OCI-LY1 (cell line): ENCODE measurements around the gene IMPA2.
A peak's percentile ranks its signal among the peaks of the same experiment; 100 is the strongest.

Experiments used
- H2AFZ ChIP-seq: fragments of 200-600 bp; sonication (generic), shearing (Covaris generic); 2 replicates; pipeline ENCODE4 v1.6.0; 2014; ENCODE audit warnings: antibody characterized with exemption, mild to moderate bottlenecking, low read length
- H3F3A ChIP-seq: fragments of 200-600 bp; sonication (generic), shearing (Covaris generic); 2 replicates; pipeline ENCODE4 v1.6.0; 2014; ENCODE audit warnings: mild to moderate bottlenecking, antibody characterized with exemption, low read length, moderate library complexity; ENCODE audit not compliant: insufficient read depth
- H3K27ac ChIP-seq: fragments of 200-600 bp; sonication (generic); 2 replicates; pipeline ENCODE4 v1.5.1; 2014; ENCODE audit warnings: low read length, mixed run types, mild to moderate bottlenecking, low read depth; ENCODE audit not compliant: poor library complexity, severe bottlenecking
- H3K27me3 ChIP-seq: fragments of 200-600 bp; sonication (generic); 2 replicates; pipeline ENCODE4 v1.6.0; 2014; ENCODE audit warnings: antibody characterized with exemption, mild to moderate bottlenecking, low read length, moderate library complexity; ENCODE audit not compliant: insufficient read depth
- H3K36me3 ChIP-seq: fragments of 200-600 bp; sonication (generic); 2 replicates; pipeline ENCODE4 v1.6.1; 2014; ENCODE audit warnings: mild to moderate bottlenecking, antibody characterized with exemption, low read length, moderate library complexity, mixed read lengths; ENCODE audit not compliant: insufficient read depth
- H3K4me1 ChIP-seq: fragments of 200-600 bp; sonication (generic); 2 replicates; pipeline ENCODE4 v1.5.1; 2014; ENCODE audit warnings: mild to moderate bottlenecking, low read length, moderate library complexity; ENCODE audit not compliant: insufficient read depth, severe bottlenecking
- H3K4me2 ChIP-seq: fragments of 200-600 bp; sonication (generic), shearing (Covaris generic); 2 replicates; pipeline ENCODE4 v1.6.1; 2014; ENCODE audit warnings: low read length
- H3K4me3 ChIP-seq: fragments of 200-600 bp; sonication (generic); 2 replicates; pipeline ENCODE4 v1.5.1; 2014; ENCODE audit warnings: low read length, low read depth, mild to moderate bottlenecking, mixed read lengths; ENCODE audit not compliant: poor library complexity, severe bottlenecking
- H3K79me2 ChIP-seq: fragments of 200-600 bp; shearing (Covaris generic); 2 replicates; pipeline ENCODE4 v1.6.1; 2016; ENCODE audit warnings: mixed run types, low read length, mixed read lengths; ENCODE audit not compliant: insufficient read depth
- H3K9ac ChIP-seq: fragments of 200-600 bp; sonication (generic), shearing (Covaris generic); 2 replicates; pipeline ENCODE4 v1.6.1; 2014; ENCODE audit warnings: mild to moderate bottlenecking, low read length, mixed read lengths
- H3K9me2 ChIP-seq: fragments of 200-600 bp; sonication (generic), shearing (Covaris generic); 2 replicates; pipeline ENCODE4 v1.6.1; 2014; ENCODE audit warnings: low read depth, mild to moderate bottlenecking, low read length, mixed read lengths
- H3K9me3 ChIP-seq: fragments of 200-600 bp; shearing (Covaris generic); 2 replicates; pipeline ENCODE4 v1.6.1; 2014; ENCODE audit warnings: low read length, mixed read lengths
- H4K20me1 ChIP-seq: fragments of 200-600 bp; sonication (generic), shearing (Covaris generic); 2 replicates; pipeline ENCODE4 v1.6.0; 2016; ENCODE audit warnings: mild to moderate bottlenecking, low read length; ENCODE audit not compliant: insufficient read depth
- CTCF ChIP-seq: fragments of 200-600 bp; sonication (generic), shearing (Covaris generic); IDR thresholded peaks from 2 replicates; pipeline ENCODE4 v1.5.1; 2017; ENCODE audit warnings: mild to moderate bottlenecking, antibody characterized with exemption, low read length, moderate library complexity, mixed read lengths
- EZH2 ChIP-seq: fragments of 200-600 bp; sonication (generic), shearing (Covaris generic); IDR thresholded peaks from 2 replicates; pipeline ENCODE4 v1.8.0; 2017; ENCODE audit warnings: borderline replicate concordance, mixed run types, mild to moderate bottlenecking, antibody characterized with exemption, low read length, moderate library complexity, mixed read lengths

The IMPA2 gene

DNA sequence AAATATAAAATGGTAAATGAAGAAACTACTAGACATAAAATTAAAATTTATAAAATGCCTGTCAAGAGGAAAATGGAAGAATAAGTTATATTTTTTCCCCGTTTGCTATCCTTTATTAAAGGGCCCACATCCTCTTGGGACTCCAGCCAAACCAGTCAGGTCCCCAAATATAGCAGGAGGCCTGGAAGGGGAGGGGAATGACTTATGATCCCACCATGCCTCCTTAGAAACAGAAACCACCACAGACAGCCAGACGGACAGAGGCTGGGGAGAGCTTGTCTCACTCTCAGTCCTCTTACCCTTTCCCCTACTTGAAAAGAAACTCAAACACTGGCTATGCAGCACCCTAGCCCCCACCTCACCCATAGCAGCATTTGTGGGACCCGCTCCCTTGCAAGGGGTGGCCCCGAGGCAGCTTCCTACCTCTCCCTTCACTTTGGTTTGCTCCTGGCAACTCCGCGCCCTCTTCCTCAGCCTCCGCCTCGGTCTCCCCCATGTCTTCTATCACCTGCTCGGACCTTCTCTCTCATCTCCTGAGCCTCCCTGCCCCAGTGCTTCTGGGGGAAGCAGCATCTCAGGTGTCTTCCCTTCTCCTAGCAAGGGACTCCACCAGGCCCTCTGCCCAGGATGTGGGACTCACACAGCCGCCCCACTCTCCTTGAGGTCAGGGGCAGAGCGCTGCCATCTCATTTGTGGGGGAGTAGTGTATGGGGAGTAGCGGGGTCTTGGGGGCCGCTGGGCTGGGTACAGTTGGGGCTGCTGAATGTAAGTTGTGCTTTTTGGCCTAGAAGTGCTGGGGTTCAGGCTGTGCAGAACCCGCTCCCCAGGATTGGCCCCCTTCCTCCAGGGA is 75.0 kb downstream of the IMPA2 start:
- Histone ChIP-seq H3K9ac (no peak overlapping the region), H3K4me2 (no peak overlapping the region), H3K9me3 (no peaks in the 10 kb centered on the region), H3K79me2 (no peaks in the 10 kb centered on the region), H3F3A (no peaks in the 10 kb centered on the region), H3K27ac (no peak overlapping the region), H3K9me2 (no peaks in the 10 kb centered on the region), H3K4me1 (no peaks in the 10 kb centered on the region), H3K27me3 (no peaks in the 10 kb centered on the region), H3K4me3 (no peak overlapping the region), H2AFZ (no peak overlapping the region), H4K20me1 (no peaks in the 10 kb centered on the region), H3K36me3 (no peaks in the 10 kb centered on the region)
- no peak for TF ChIP-seq EZH2
- no peak for TF ChIP-seq CTCF

GRCh38 chr18:12056884-12057402 is 75.6 kb downstream of the IMPA2 start:
- no peak overlapping the region for H3K4me2 ChIP-seq
- H3K27me3 ChIP-seq, result no peaks in the 10 kb centered on the region
- H3K9me2 ChIP-seq, result no peaks in the 10 kb centered on the region
- no peak overlapping the region for H3K27ac ChIP-seq
- no peak for TF ChIP-seq CTCF
- no peak for TF ChIP-seq EZH2
- H3F3A ChIP-seq, result no peaks in the 10 kb centered on the region
- no peaks in the 10 kb centered on the region for H4K20me1 ChIP-seq
- H2AFZ ChIP-seq, result no peak overlapping the region
- H3K9ac ChIP-seq, result no peak overlapping the region
- H3K4me1 ChIP-seq, result no peaks in the 10 kb centered on the region
- no peak overlapping the region for H3K4me3 ChIP-seq
- H3K79me2 ChIP-seq, result no peaks in the 10 kb centered on the region
- no peaks in the 10 kb centered on the region for H3K9me3 ChIP-seq
- H3K36me3 ChIP-seq, result no peaks in the 10 kb centered on the region

GRCh38 chr18:12057419-12058039 is 76.2 kb downstream of the IMPA2 start:
- Histone ChIP-seq H3K27me3 (no peaks in the 10 kb centered on the region), H3K4me2 (no peak overlapping the region), H4K20me1 (no peaks in the 10 kb centered on the region), H2AFZ (no peak overlapping the region), H3K4me1 (no peaks in the 10 kb centered on the region), H3K79me2 (no peaks in the 10 kb centered on the region), H3K9me3 (no peaks in the 10 kb centered on the region), H3K9ac (no peak overlapping the region), H3K27ac (no peak overlapping the region), H3K36me3 (no peaks in the 10 kb centered on the region), H3K9me2 (no peaks in the 10 kb centered on the region), H3F3A (no peaks in the 10 kb centered on the region), H3K4me3 (no peak overlapping the region)
- TF ChIP-seq CTCF, result peak; percentile 34; the same call in 1 of the 2 replicates
- no peak for TF ChIP-seq EZH2
